Hepatocyte (in vitro differentiated cells): ENCODE measurements around the gene CCER1. TPM values are rescaled to one million over a fixed set of nuclear protein-coding genes. Genes with fewer than 3 reads are reported as not detected.

Source experiments
- DNase-seq: peaks from one replicate; pipeline ENCODE4 v3.0.0-alpha.2; 2016; ENCODE audit warnings: low spot score
- H2AFZ ChIP-seq: fragments of 200-600 bp; sonication (generic); 2 replicates; pipeline ENCODE4 v1.6.0; 2016; ENCODE audit warnings: antibody characterized with exemption, mild to moderate bottlenecking
- H3K27ac ChIP-seq: fragments of 200-600 bp; sonication (generic); 2 replicates; pipeline ENCODE4 v1.5.1; 2016; ENCODE audit warnings: mild to moderate bottlenecking
- H3K27me3 ChIP-seq: fragments of 200-600 bp; sonication (generic); 2 replicates; pipeline ENCODE4 v1.6.1; 2016
- H3K36me3 ChIP-seq: fragments of 200-600 bp; sonication (generic); replicated peaks from 2 replicates; pipeline ENCODE4 v1.5.1; 2016; ENCODE audit warnings: low read depth; ENCODE audit not compliant: insufficient read depth
- H3K4me1 ChIP-seq: fragments of 200-600 bp; sonication (generic); 2 replicates; pipeline ENCODE4 v1.5.1; 2016; ENCODE audit warnings: mild to moderate bottlenecking, moderate library complexity; ENCODE audit not compliant: insufficient read depth
- H3K4me2 ChIP-seq: fragments of 200-600 bp; sonication (generic); 2 replicates; pipeline ENCODE4 v1.6.0; 2016
- H3K4me3 ChIP-seq: fragments of 200-600 bp; sonication (generic); 2 replicates; pipeline ENCODE4 v1.5.1; 2016; ENCODE audit warnings: mild to moderate bottlenecking
- H3K79me2 ChIP-seq: fragments of 200-600 bp; sonication (generic); 2 replicates; pipeline ENCODE4 v1.6.0; 2017; ENCODE audit warnings: mild to moderate bottlenecking
- H3K9me2 ChIP-seq: fragments of 200-600 bp; sonication (generic); replicated peaks from 2 replicates; pipeline ENCODE4 v1.6.0; 2017; ENCODE audit warnings: mild to moderate bottlenecking; ENCODE audit not compliant: insufficient read depth
- H3K9me3 ChIP-seq: fragments of 200-600 bp; sonication (generic); 2 replicates; pipeline ENCODE4 v1.5.1; 2016; ENCODE audit warnings: low read depth, mild to moderate bottlenecking
- H4K20me1 ChIP-seq: fragments of 200-600 bp; sonication (generic); 2 replicates; pipeline ENCODE4 v1.6.0; 2016; ENCODE audit warnings: mild to moderate bottlenecking; ENCODE audit not compliant: insufficient read depth, poor library complexity, severe bottlenecking
- EZH2 ChIP-seq: fragments of 200-600 bp; sonication (generic); IDR thresholded peaks from 2 replicates; pipeline ENCODE4 v1.6.1; 2016; ENCODE audit warnings: antibody characterized with exemption, mild to moderate bottlenecking, borderline replicate concordance
- EZH2phosphoT487 ChIP-seq: fragments of 200-600 bp; sonication (generic); IDR thresholded peaks from one replicate; pipeline ENCODE4 v1.6.1; 2018; ENCODE audit warnings: antibody characterized with exemption, mild to moderate bottlenecking, low read depth, moderate library complexity; ENCODE audit not compliant: unreplicated experiment, severe bottlenecking
- WGBS: methylation state at CpG from one replicate; pipeline ENCODE4 v1.1.6; 2016; ENCODE audit warnings: low lambda C conversion rate; ENCODE audit errors: missing lambda C conversion rate; 5-methylcytosine and 5-hydroxymethylcytosine counted together
- polyA plus RNA-seq: library from polyadenylated mRNA; unstranded; fragments of >200 nt; fragmentation: Nextera tagmentation; extraction: Ambion mirVana; gene quantifications from 2 replicates; pipeline ENCODE4 v1.2.1, GENCODE V29; 2016
- total RNA-seq: library from RNA; depleted of rRNA; stranded (reverse); fragments of >200 nt; gene quantifications from 2 replicates; pipeline ENCODE4 v1.2.3, GENCODE V29; 2014
- TF ChIP-seq, protein P1 (sequence below): fragments of 200-600 bp; sonication (generic); IDR thresholded peaks from 2 replicates; pipeline ENCODE4 v1.5.1; 2016; ENCODE audit warnings: antibody characterized with exemption, mild to moderate bottlenecking; ENCODE audit not compliant: poor library complexity

Gene CCER1
- total and polyA plus RNA-seq, 2 experiments from 2014 or later, result not detected

- no peaks in the 10 kb centered on the region for H3K9me3 ChIP-seq
- H3K27ac ChIP-seq, result no peak overlapping the region
- H4K20me1 ChIP-seq, result no peaks in the 10 kb centered on the region
- H3K4me3 ChIP-seq, result no peak overlapping the region
- H2AFZ ChIP-seq, result no peak overlapping the region
- WGBS, result 73% methylated on average over 3 of the region's 3 CpGs
- DNase-seq, result no peak
- H3K36me3 ChIP-seq, result no peaks in the 10 kb centered on the region
- no peaks in the 10 kb centered on the region for H3K27me3 ChIP-seq
- no peaks in the 10 kb centered on the region for H3K9me2 ChIP-seq
- no peak for TF ChIP-seq EZH2phosphoT487
- TF ChIP-seq, protein P1, sequence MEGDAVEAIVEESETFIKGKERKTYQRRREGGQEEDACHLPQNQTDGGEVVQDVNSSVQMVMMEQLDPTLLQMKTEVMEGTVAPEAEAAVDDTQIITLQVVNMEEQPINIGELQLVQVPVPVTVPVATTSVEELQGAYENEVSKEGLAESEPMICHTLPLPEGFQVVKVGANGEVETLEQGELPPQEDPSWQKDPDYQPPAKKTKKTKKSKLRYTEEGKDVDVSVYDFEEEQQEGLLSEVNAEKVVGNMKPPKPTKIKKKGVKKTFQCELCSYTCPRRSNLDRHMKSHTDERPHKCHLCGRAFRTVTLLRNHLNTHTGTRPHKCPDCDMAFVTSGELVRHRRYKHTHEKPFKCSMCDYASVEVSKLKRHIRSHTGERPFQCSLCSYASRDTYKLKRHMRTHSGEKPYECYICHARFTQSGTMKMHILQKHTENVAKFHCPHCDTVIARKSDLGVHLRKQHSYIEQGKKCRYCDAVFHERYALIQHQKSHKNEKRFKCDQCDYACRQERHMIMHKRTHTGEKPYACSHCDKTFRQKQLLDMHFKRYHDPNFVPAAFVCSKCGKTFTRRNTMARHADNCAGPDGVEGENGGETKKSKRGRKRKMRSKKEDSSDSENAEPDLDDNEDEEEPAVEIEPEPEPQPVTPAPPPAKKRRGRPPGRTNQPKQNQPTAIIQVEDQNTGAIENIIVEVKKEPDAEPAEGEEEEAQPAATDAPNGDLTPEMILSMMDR, result no peak
- no peak for TF ChIP-seq EZH2
- peaks cover 8% of the 10 kb centered on the region for H3K4me1 ChIP-seq
- no peak overlapping the region for H3K4me2 ChIP-seq
- no peaks in the 10 kb centered on the region for H3K79me2 ChIP-seq
Observed at GRCh38 chr12:90984114-90984513, 29.1 kb upstream of the CCER1 start.

GRCh38 chr12:90982170-90982569, 27.2 kb upstream of the CCER1 start:
- Histone ChIP-seq H2AFZ (no peak overlapping the region), H3K27ac (no peak overlapping the region), H3K27me3 (no peaks in the 10 kb centered on the region), H3K9me3 (no peaks in the 10 kb centered on the region), H3K4me1 (peaks cover 8% of the 10 kb centered on the region), H3K9me2 (no peaks in the 10 kb centered on the region), H3K4me2 (no peak overlapping the region), H3K36me3 (no peaks in the 10 kb centered on the region), H4K20me1 (no peaks in the 10 kb centered on the region), H3K79me2 (no peaks in the 10 kb centered on the region), H3K4me3 (no peak overlapping the region)
- no peak for TF ChIP-seq EZH2
- TF ChIP-seq, protein P1, result no peak
- no peak for TF ChIP-seq EZH2phosphoT487
- 75% methylated on average over 1 of the region's 1 CpG for WGBS
- DNase-seq, result no peak

DNA sequence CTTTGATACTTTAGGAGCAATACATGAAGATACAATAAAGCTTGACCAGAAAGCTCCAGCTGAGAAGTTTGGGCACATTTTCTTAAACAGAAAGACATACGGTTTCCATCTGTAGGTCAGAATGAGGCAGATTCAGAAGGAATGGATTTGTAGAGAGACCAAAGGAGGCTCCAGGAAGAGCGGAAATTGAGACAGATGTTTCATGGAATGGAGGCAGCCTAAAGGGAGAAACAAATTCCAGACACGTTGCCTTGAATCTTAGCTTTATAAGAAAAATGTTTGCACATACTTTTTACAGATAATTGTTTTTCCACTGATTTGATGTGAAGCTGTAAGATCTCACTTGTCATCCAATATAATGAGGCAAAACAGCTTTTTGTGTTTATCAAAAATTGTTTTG, 25.0 kb upstream of the CCER1 start:
- Histone ChIP-seq H2AFZ (no peak overlapping the region), H3K4me2 (peak overlapping the region; percentile 47), H3K4me1 (peaks cover 8% of the 10 kb centered on the region), H3K27me3 (no peaks in the 10 kb centered on the region), H3K9me3 (no peaks in the 10 kb centered on the region), H4K20me1 (no peaks in the 10 kb centered on the region), H3K9me2 (no peaks in the 10 kb centered on the region), H3K4me3 (no peak overlapping the region), H3K79me2 (no peaks in the 10 kb centered on the region), H3K27ac (peak overlapping the region; percentile 60), H3K36me3 (no peaks in the 10 kb centered on the region)
- DNase-seq, result no peak
- 40% methylated on average over 3 of the region's 3 CpGs for WGBS
- TF ChIP-seq, protein P1, result no peak
- TF ChIP-seq EZH2, result no peak
- TF ChIP-seq EZH2phosphoT487, result no peak

GRCh38 chr12:90979019-90979418, 24.0 kb upstream of the CCER1 start:
- Histone ChIP-seq H3K79me2 (no peaks in the 10 kb centered on the region), H4K20me1 (no peaks in the 10 kb centered on the region), H3K4me3 (no peak overlapping the region), H3K36me3 (no peaks in the 10 kb centered on the region), H3K27me3 (no peaks in the 10 kb centered on the region), H3K4me1 (peaks cover 8% of the 10 kb centered on the region), H3K9me2 (no peaks in the 10 kb centered on the region), H3K4me2 (peak overlapping the region; percentile 47), H2AFZ (no peak overlapping the region), H3K9me3 (no peaks in the 10 kb centered on the region), H3K27ac (peak overlapping the region; percentile 60)
- WGBS, result 68% methylated on average over 3 of the region's 3 CpGs
- DNase-seq, result no peak
- no peak for TF ChIP-seq EZH2
- TF ChIP-seq, protein P1, result no peak
- TF ChIP-seq EZH2phosphoT487, result no peak
